ENCODE measurements around the gene NEDD9.

Gene NEDD9

GRCh38 chr6:11198663-11199603, 33.5 kb downstream of the NEDD9 start:
- H3K27me3 ChIP-seq (ENCODE audit: insufficient read depth, low read length) = no peaks in the 10 kb centered on the region
- H3K9me3 ChIP-seq (ENCODE audit: low read length) = no peaks in the 10 kb centered on the region
- no peaks in the 10 kb centered on the region for H3K36me3 ChIP-seq (ENCODE audit: insufficient read depth, low read length)
- no peaks in the 10 kb centered on the region for H3K79me2 ChIP-seq (ENCODE audit: insufficient read depth, low read length)
- no peak overlapping the region for H3K27ac ChIP-seq (ENCODE audit: low read depth, low read length, poor library complexity, severe bottlenecking)
- no peaks in the 10 kb centered on the region for H4K20me1 ChIP-seq (ENCODE audit: insufficient read depth, low read length)
- no peak overlapping the region for H2AFZ ChIP-seq (ENCODE audit: low read length)
- no peak overlapping the region for H3K9ac ChIP-seq (ENCODE audit: low read length)
- H3F3A ChIP-seq (ENCODE audit: insufficient read depth, low read length) = no peaks in the 10 kb centered on the region
- H3K4me1 ChIP-seq (ENCODE audit: insufficient read depth, low read length, severe bottlenecking) = no peaks in the 10 kb centered on the region
- no peak overlapping the region for H3K4me3 ChIP-seq (ENCODE audit: low read depth, low read length, poor library complexity, severe bottlenecking)
- no peak overlapping the region for H3K4me2 ChIP-seq (ENCODE audit: low read length)
- TF ChIP-seq CTCF (IDR thresholded peaks at IDR 0.05; ENCODE audit: low read length) (no peak), EZH2 (IDR thresholded peaks at IDR 0.05; ENCODE audit: borderline replicate concordance, low read length) (no peak)
- H3K9me2 ChIP-seq (ENCODE audit: low read depth, low read length) = no peaks in the 10 kb centered on the region

GRCh38 chr6:11197850-11198249, 34.6 kb downstream of the NEDD9 start:
- no peaks in the 10 kb centered on the region for H4K20me1 ChIP-seq (ENCODE audit: insufficient read depth, low read length)
- H3K79me2 ChIP-seq (ENCODE audit: insufficient read depth, low read length) = no peaks in the 10 kb centered on the region
- no peaks in the 10 kb centered on the region for H3K36me3 ChIP-seq (ENCODE audit: insufficient read depth, low read length)
- H2AFZ ChIP-seq (ENCODE audit: low read length) = no peak overlapping the region
- TF ChIP-seq CTCF (IDR thresholded peaks at IDR 0.05; ENCODE audit: low read length) (no peak), EZH2 (IDR thresholded peaks at IDR 0.05; ENCODE audit: borderline replicate concordance, low read length) (no peak)
- H3K4me2 ChIP-seq (ENCODE audit: low read length) = no peak overlapping the region
- H3K27me3 ChIP-seq (ENCODE audit: insufficient read depth, low read length) = no peaks in the 10 kb centered on the region
- H3K4me1 ChIP-seq (ENCODE audit: insufficient read depth, low read length, severe bottlenecking) = no peaks in the 10 kb centered on the region
- no peak overlapping the region for H3K4me3 ChIP-seq (ENCODE audit: low read depth, low read length, poor library complexity, severe bottlenecking)
- H3K9me2 ChIP-seq (ENCODE audit: low read depth, low read length) = no peaks in the 10 kb centered on the region
- H3K9me3 ChIP-seq (ENCODE audit: low read length) = no peaks in the 10 kb centered on the region
- no peaks in the 10 kb centered on the region for H3F3A ChIP-seq (ENCODE audit: insufficient read depth, low read length)
- H3K9ac ChIP-seq (ENCODE audit: low read length) = no peak overlapping the region
- H3K27ac ChIP-seq (ENCODE audit: low read depth, low read length, poor library complexity, severe bottlenecking) = no peak overlapping the region

GRCh38 chr6:11197175-11197536, 35.3 kb downstream of the NEDD9 start:
- no peaks in the 10 kb centered on the region for H3K36me3 ChIP-seq (ENCODE audit: insufficient read depth, low read length)
- H3K4me2 ChIP-seq (ENCODE audit: low read length) = no peak overlapping the region
- no peaks in the 10 kb centered on the region for H3K27me3 ChIP-seq (ENCODE audit: insufficient read depth, low read length)
- no peaks in the 10 kb centered on the region for H3K9me3 ChIP-seq (ENCODE audit: low read length)
- no peaks in the 10 kb centered on the region for H4K20me1 ChIP-seq (ENCODE audit: insufficient read depth, low read length)
- no peaks in the 10 kb centered on the region for H3K9me2 ChIP-seq (ENCODE audit: low read depth, low read length)
- no peak overlapping the region for H2AFZ ChIP-seq (ENCODE audit: low read length)
- no peak overlapping the region for H3K4me3 ChIP-seq (ENCODE audit: low read depth, low read length, poor library complexity, severe bottlenecking)
- no peaks in the 10 kb centered on the region for H3K79me2 ChIP-seq (ENCODE audit: insufficient read depth, low read length)
- H3K9ac ChIP-seq (ENCODE audit: low read length) = no peak overlapping the region
- no peak overlapping the region for H3K27ac ChIP-seq (ENCODE audit: low read depth, low read length, poor library complexity, severe bottlenecking)
- H3K4me1 ChIP-seq (ENCODE audit: insufficient read depth, low read length, severe bottlenecking) = no peaks in the 10 kb centered on the region
- no peaks in the 10 kb centered on the region for H3F3A ChIP-seq (ENCODE audit: insufficient read depth, low read length)
- TF ChIP-seq EZH2 (IDR thresholded peaks at IDR 0.05; ENCODE audit: borderline replicate concordance, low read length) (no peak), CTCF (IDR thresholded peaks at IDR 0.05; ENCODE audit: low read length) (no peak)

All from OCI-LY1 (cell line).